Duodenal mucosa (tissue), 2 donors: Measurements from ENCODE around the gene KRT74.

Experiments
- H3K27ac ChIP-seq: one replicate; pipeline ENCODE4 v1.7.0; 2013; ENCODE audit warnings: low read depth, low read length
- H3K27me3 ChIP-seq, 2 donors: one replicate each; pipeline ENCODE4 v1.7.0; 2013; ENCODE audit warnings: low read length in 2 of 2, control low read depth in 1 of 2; ENCODE audit not compliant: insufficient read depth in 2 of 2, control insufficient read depth in 1 of 2
- H3K36me3 ChIP-seq, 2 donors: one replicate each; pipeline ENCODE4 v1.7.0; 2013; ENCODE audit warnings: low read length in 2 of 2, control low read depth in 1 of 2; ENCODE audit not compliant: insufficient read depth in 2 of 2, control insufficient read depth in 1 of 2
- H3K4me1 ChIP-seq, 2 donors: one replicate each; pipeline ENCODE4 v1.7.0; 2013; ENCODE audit warnings: low read length in 2 of 2, control low read depth in 1 of 2; ENCODE audit not compliant: insufficient read depth in 2 of 2, control insufficient read depth in 1 of 2
- H3K4me3 ChIP-seq, 2 donors: one replicate each; pipeline ENCODE4 v1.7.0; 2013; ENCODE audit warnings: low read length in 2 of 2, low read depth in 1 of 2
- H3K9ac ChIP-seq, 2 donors: one replicate each; pipeline ENCODE4 v1.7.0; 2013; ENCODE audit warnings: low read length in 2 of 2, low read depth in 1 of 2
- H3K9me3 ChIP-seq, 2 donors: one replicate each; pipeline ENCODE4 v1.7.0; 2013; ENCODE audit warnings: low read length in 2 of 2, control low read depth in 1 of 2; ENCODE audit not compliant: control insufficient read depth in 1 of 2

The KRT74 gene

DNA sequence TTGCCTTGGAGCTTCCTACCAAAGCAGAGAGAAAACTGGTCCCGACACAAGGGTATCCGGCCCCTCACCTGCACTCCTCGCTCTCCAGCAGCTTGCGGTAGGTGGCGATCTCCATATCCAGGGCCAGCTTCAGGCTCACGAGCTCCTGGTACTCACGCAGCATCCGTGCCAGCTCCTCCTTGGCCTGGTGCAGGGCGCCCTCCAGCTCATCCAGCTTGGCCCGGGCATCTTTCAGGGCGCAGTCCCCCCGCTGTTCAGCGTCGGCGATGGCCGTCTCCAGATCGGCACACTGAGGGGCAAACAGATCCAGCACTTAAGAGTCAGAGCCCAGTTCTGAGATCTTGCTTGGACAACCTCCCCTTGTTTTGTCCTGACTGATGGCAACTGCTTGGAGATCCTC is 13.9 kb upstream of the KRT74 start:
- Histone ChIP-seq H3K27ac (no peak overlapping the region), H3K9me3 (no peaks in the 10 kb centered on the region), H3K4me3 (no peak overlapping the region), H3K4me1 (peaks cover 3 to 10% of the 10 kb centered on the region in 2 donors), H3K9ac (no peak overlapping the region), H3K36me3 (no peaks in the 10 kb centered on the region), H3K27me3 (no peaks in the 10 kb centered on the region)

DNA sequence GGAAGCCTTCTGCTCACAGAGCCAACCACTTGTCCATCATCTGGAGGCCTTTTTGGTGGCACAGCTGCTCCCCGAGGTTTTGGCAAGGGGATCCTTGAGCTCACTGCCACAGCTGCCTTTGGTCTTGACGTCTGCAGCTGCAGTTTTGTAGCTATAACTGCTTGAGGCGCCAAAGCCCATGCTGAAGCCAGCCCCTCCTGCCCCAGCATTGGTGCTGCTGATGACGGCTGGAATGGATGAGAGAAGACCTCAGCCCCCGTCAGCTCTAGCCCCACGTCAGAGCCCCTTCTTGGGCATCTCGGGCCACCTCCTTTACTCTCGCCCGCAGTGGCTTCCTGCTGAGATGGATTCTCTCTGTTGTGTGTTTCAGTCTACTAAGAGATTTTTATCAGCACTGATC is 12.3 kb upstream of the KRT74 start:
- Histone ChIP-seq H3K4me1 (peaks cover 3 to 10% of the 10 kb centered on the region in 2 donors), H3K4me3 (no peak overlapping the region), H3K9me3 (no peaks in the 10 kb centered on the region), H3K27ac (no peak overlapping the region), H3K9ac (no peak overlapping the region), H3K36me3 (no peaks in the 10 kb centered on the region), H3K27me3 (peaks cover 0 to 3% of the 10 kb centered on the region in 2 donors)

DNA sequence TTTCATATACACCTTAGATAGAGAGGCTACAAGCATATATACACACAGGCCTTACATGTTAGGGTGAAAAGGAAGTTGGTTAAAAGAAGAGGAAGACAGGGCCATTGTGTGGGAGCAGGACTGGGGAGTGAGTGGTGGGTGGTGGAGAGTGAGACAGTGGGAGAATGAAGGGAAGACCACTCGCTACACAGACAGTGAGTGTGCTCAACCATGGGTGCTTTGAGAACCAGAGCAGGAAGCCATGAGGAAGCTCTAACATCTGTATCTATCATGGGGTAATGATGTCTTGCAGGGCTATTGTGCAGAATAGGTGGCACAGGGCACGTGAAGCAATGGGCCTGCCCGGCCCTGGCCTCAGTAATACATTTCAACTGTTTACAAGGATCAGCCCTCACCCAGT is 11.4 kb upstream of the KRT74 start:
- no peaks in the 10 kb centered on the region for H3K9me3 ChIP-seq
- no peak overlapping the region for H3K4me3 ChIP-seq
- H3K27ac ChIP-seq, result no peak overlapping the region
- H3K36me3 ChIP-seq, result no peaks in the 10 kb centered on the region
- no peak overlapping the region for H3K9ac ChIP-seq
- peaks cover 0 to 3% of the 10 kb centered on the region in 2 donors for H3K27me3 ChIP-seq
- peaks cover 3 to 10% of the 10 kb centered on the region in 2 donors for H3K4me1 ChIP-seq

DNA sequence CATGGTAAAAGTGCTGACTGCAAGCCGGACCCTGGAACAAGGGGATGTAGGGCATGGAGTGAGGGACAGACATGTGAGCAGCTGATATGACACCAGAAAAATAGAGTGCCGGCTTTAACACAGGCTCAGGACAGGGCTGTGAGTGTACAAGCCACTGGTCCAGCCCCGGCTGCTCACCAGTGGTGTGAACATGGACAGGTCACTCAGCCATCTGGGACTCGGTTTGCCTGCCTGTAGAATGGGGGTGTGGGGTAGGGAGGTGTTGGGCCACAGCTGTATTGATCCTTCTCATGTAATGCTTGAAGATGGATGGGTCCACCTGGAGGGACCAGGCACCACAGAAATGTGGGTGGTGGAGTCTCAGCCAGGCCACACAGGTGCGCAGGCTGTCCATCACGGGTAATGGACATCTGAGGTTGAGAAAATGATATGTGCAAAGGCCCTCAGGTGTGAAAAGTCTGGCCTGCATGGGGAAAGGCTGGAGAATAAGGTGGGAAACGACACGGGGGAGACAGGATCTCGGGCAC is 10.6 kb upstream of the KRT74 start:
- Histone ChIP-seq H3K27me3 (peaks cover 0 to 3% of the 10 kb centered on the region in 2 donors), H3K36me3 (no peaks in the 10 kb centered on the region), H3K9me3 (no peaks in the 10 kb centered on the region), H3K4me3 (no peak overlapping the region), H3K9ac (no peak overlapping the region), H3K4me1 (peaks cover 3 to 10% of the 10 kb centered on the region in 2 donors), H3K27ac (no peak overlapping the region)

DNA sequence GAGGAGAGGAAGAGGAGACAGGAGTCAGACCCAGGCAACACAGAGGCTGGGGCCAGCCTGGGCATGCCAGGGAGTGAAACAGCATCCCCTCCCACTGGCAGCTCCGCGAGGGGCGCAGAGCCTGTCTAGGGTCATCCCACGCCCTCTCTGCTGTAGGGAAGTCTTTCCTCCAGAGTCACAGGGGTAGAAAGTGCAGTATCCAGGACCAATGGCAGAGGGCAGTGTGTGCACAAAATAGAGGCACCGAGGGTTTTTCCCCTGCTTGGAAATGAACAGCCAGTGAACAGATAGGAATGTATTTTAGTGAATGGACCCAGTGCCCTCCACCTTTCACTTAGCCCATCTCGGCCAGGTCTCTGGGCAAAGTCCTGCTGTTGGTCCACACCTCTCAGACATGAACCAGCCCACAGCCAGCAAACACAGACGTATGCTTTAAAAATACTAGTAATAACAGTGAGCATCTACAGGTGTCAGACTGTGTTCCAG is 9.4 kb upstream of the KRT74 start:
- Histone ChIP-seq H3K27me3 (peaks cover 0 to 3% of the 10 kb centered on the region in 2 donors), H3K9me3 (no peaks in the 10 kb centered on the region), H3K27ac (no peak overlapping the region), H3K4me1 (peaks cover 3 to 10% of the 10 kb centered on the region in 2 donors), H3K4me3 (no peak overlapping the region), H3K9ac (no peak overlapping the region), H3K36me3 (no peaks in the 10 kb centered on the region)

DNA sequence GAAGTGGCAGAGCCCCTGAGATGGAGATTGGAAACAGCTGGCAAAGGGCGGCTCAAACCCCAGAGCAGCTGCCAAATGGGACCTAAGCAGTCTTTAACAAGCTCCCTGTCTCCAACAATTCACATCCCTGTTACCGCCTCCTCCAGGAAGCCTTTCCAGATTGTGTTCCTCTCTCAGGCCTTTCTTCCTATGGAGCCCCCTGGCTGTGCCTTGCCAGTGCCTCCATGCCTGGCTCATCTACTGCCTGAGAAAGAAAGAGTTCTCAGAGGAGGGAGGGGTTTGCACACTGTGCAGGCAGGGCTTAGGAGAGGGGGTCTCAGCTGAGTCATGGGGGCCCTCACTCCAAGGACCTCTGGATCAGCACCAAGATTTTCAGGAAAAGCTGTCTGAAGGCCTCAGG is 8.8 kb upstream of the KRT74 start:
- Histone ChIP-seq H3K4me1 (peaks cover 3 to 10% of the 10 kb centered on the region in 2 donors), H3K27me3 (peaks cover 0 to 3% of the 10 kb centered on the region in 2 donors), H3K4me3 (no peak overlapping the region), H3K27ac (no peak overlapping the region), H3K9ac (no peak overlapping the region), H3K9me3 (no peaks in the 10 kb centered on the region), H3K36me3 (no peaks in the 10 kb centered on the region)

DNA sequence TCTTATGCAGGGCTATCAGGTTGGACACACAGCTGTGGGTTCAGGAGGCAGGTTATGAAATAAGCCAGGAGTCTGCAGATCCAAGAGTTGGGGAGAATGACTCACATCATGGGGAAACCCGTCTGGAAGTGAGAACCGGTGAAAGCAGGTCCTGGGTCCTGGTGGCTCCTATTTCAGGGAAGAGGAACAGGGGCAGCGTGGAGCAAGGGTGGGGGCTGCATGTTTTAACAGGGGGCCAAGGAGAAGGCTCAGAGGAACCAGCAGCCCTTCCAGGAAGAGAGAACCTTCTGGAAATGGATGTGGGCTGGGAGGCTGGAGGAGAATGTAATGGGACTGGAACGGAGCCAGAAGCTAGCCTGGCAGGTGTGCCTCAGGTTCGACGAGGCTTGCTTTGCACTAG is 7.8 kb upstream of the KRT74 start:
- Histone ChIP-seq H3K9me3 (no peaks in the 10 kb centered on the region), H3K9ac (no peak overlapping the region), H3K4me1 (peaks cover 6 to 10% of the 10 kb centered on the region in 2 donors), H3K27ac (no peak overlapping the region), H3K36me3 (no peaks in the 10 kb centered on the region), H3K4me3 (no peak overlapping the region), H3K27me3 (peaks cover 0 to 3% of the 10 kb centered on the region in 2 donors)

DNA sequence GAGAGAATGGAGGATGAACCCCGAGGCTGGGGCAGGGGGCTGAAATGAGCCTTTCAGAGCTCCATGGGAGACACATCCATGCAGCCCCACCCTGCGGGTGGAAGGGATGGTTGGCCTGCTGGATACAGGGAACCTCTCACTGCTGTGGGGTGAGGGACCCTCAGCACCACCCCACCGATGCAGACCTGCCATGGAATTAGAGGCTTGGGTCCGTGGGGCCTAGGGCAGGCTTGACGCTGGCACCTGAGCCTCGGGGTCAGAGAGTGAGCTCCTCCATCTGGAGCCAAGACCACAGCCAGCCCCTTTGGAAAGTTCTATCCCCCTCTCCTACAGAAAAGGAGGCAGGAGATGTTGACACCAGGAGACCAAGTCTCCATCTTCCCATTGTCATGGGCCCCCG is 7.4 kb upstream of the KRT74 start:
- H3K9me3 ChIP-seq, result no peaks in the 10 kb centered on the region
- no peaks in the 10 kb centered on the region for H3K36me3 ChIP-seq
- peaks cover 0 to 3% of the 10 kb centered on the region in 2 donors for H3K27me3 ChIP-seq
- H3K4me1 ChIP-seq, result peaks cover 6 to 10% of the 10 kb centered on the region in 2 donors
- H3K9ac ChIP-seq, result no peak overlapping the region
- no peak overlapping the region for H3K27ac ChIP-seq
- no peak overlapping the region for H3K4me3 ChIP-seq

DNA sequence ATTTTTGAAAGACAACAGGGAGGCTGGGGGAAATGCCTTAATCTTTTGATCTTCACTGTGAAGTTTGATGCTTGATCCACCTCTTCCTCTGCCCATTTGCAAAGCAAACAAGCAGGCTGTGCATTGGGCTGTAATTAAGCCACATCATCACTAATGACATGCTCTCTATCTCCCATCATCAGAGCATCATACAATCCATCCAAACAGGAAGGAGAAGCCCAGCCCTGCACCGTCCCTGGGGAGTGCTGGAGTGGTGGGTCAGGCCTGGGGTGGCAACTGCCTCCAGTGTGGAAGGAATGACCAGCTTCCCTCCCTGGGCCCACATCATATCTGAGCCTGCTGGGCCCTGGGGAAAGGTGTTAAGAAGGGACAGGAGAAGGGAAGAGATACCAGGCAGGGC is 6.9 kb upstream of the KRT74 start:
- H3K4me3 ChIP-seq, result no peak overlapping the region

DNA sequence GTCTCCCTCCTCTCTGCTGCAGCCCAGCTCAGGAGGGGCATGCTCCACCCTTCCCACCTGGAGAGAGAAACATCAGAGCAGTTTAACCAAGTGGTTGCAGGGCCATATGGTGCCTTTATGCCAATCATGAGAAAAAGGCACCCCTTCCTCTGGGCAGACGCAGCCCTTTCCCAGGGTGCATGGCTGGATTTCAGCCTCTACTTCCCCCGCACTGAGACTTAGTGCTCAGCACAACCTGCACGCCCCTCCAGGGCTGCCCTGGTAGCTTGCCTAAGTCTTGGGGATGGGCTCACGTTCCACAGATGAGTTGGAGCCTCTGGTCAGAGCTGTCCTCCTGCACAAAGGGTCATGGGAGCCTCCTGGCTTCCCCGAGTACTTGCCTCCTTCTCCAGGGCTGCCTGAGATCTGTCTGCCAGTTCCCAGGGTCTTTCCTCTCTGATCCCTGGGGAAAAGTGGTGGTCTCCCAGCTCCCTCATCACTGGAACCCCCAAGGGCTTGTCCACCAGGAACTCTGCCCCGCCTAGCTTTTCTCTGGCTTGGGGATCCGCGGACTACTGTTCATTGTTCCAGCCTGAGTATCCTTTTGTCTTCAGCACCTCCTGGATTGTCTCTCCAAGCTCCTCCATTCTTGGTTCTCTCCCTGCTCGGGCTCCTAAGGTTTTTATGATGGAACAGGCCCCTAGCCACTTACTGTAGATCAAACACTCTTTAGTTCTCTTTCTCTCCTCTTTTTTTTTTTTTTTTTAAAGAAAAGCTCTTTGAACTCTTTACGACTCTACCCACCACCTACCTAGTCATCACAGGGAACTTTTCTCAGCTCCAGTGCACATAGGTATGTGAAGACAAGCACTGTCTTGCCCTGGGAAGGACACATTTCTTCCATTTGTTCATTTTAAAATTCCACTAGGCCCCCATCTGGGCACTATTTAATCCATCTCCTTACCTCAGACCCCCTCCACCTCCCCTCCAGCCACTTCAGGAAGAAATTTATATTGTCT is 6.1 kb upstream of the KRT74 start:
- Histone ChIP-seq H3K36me3 (no peaks in the 10 kb centered on the region), H3K9ac (no peak overlapping the region), H3K9me3 (no peaks in the 10 kb centered on the region), H3K27ac (no peak overlapping the region), H3K4me1 (peaks cover 6 to 10% of the 10 kb centered on the region in 2 donors), H3K27me3 (peaks cover 0 to 3% of the 10 kb centered on the region in 2 donors), H3K4me3 (no peak overlapping the region)

More for the DNA sequence above, 6.9 kb upstream of the KRT74 start:
- H3K36me3 ChIP-seq, result no peaks in the 10 kb centered on the region
- no peaks in the 10 kb centered on the region for H3K9me3 ChIP-seq
- H3K27ac ChIP-seq, result no peak overlapping the region
- H3K27me3 ChIP-seq, result peaks cover 0 to 3% of the 10 kb centered on the region in 2 donors
- peaks cover 6 to 10% of the 10 kb centered on the region in 2 donors for H3K4me1 ChIP-seq
- no peak overlapping the region for H3K9ac ChIP-seq
